Spleen (tissue), 11 donors: ENCODE results near the gene SLC28A1. TPM values are rescaled to one million over a fixed set of nuclear protein-coding genes. Genes with fewer than 3 reads are reported as not detected.

Source experiments
- DNase-seq: peaks from one replicate; pipeline ENCODE4 v3.0.0-alpha.2; 2020
- H3K27ac ChIP-seq, 8 donors: fragments of 200-600 bp; sonication (generic) in 7 of 8; 1 replicate in 4 of 8; 2 replicates in 4 of 8; pipeline versions ENCODE4 v1.5.0 to v1.8.0; 2016 to 2021; ENCODE audit warnings: inconsistent platforms in 4 of 8, mild to moderate bottlenecking in 4 of 8, moderate library complexity in 1 of 8
- H3K27me3 ChIP-seq, 7 donors: fragments of 200-600 bp; sonication (generic) in 6 of 7; replicated peaks in 1 of 7; 1 replicate in 4 of 7; 2 replicates in 3 of 7; pipeline versions ENCODE4 v1.5.0 to v1.8.0; 2016 to 2021; ENCODE audit warnings: inconsistent platforms in 3 of 7, mild to moderate bottlenecking in 1 of 7
- H3K36me3 ChIP-seq, 6 donors: fragments of 200-600 bp; sonication (generic) in 5 of 6; 1 replicate in 4 of 6; 2 replicates in 2 of 6; pipeline versions ENCODE4 v1.5.0 to v1.8.0; 2016 to 2021; ENCODE audit warnings: inconsistent platforms in 2 of 6
- H3K4me1 ChIP-seq, 6 donors: fragments of 200-600 bp; sonication (generic) in 5 of 6; 1 replicate in 3 of 6; 2 replicates in 3 of 6; pipeline versions ENCODE4 v1.5.0 to v1.8.0; 2016 to 2021; ENCODE audit warnings: inconsistent platforms in 3 of 6
- H3K4me3 ChIP-seq, 8 donors: fragments of 200-600 bp; sonication (generic) in 7 of 8; 1 replicate in 4 of 8; 2 replicates in 4 of 8; pipeline versions ENCODE4 v1.5.0 to v1.8.0; 2016 to 2021; ENCODE audit warnings: inconsistent platforms in 4 of 8, mild to moderate bottlenecking in 4 of 8, moderate library complexity in 2 of 8
- H3K9me3 ChIP-seq, 8 donors: fragments of 200-600 bp; sonication (generic) in 7 of 8; 1 replicate in 4 of 8; 2 replicates in 4 of 8; pipeline versions ENCODE4 v1.5.0 to v1.8.0; 2016 to 2021; ENCODE audit warnings: inconsistent platforms in 4 of 8
- POLR2A ChIP-seq, 3 donors: fragments of 450-650 bp; IDR thresholded peaks; one replicate each; pipeline ENCODE4 v1.5.1; 2017; ENCODE audit warnings: antibody characterized with exemption in 3 of 3, mild to moderate bottlenecking in 1 of 3
- POLR2AphosphoS5 ChIP-seq, 3 donors: sonication (generic); formaldehyde crosslinking; IDR thresholded peaks; one replicate each; pipeline ENCODE4 v1.5.1; 2017; ENCODE audit warnings: antibody characterized with exemption in 3 of 3
- WGBS, 5 donors: extraction: QIAGEN DNeasy Blood & Tissue Kit in 3 of 5; methylation state at CpG; one replicate each; pipeline versions ENCODE4 v1.1.5 to v1.1.7; 2013 to 2018; 5-methylcytosine and 5-hydroxymethylcytosine counted together
- intact Hi-C: fragments of 100-400 bp; cut with DNase I; formaldehyde crosslinking; loops from one replicate; pipeline ENCODE4 v1.15.0; 2023; ENCODE audit warnings: low total_unique reads
- polyA plus RNA-seq, 3 donors: library from polyadenylated mRNA; stranded (reverse); fragments of 200-250 nt; gene quantifications; one replicate each; pipeline ENCODE4 v1.2.1, GENCODE V29; 2013
- total RNA-seq, 7 donors: library from RNA; depleted of rRNA in 3 of 7; stranded (reverse); fragments of >200 nt in 3 of 7; fragmentation: NEBNext Ultra II Directional in 4 of 7; extraction: Animal tissue kit (Norgen Biotek cat#: 25700) in 4 of 7; gene quantifications; one replicate each; pipeline versions ENCODE4 v1.1.0 to v1.2.1, GENCODE V29; 2016 to 2021
- TF ChIP-seq, protein P1 (sequence below), 11 experiments: fragments of 200-600 bp in 7 of 11; fragments of 450-650 bp in 4 of 11; sonication (generic) in 4 of 11; IDR thresholded peaks in 8 of 11; conservative IDR thresholded peaks in 3 of 11; 1 replicate in 7 of 11; 2 replicates in 4 of 11; pipeline versions ENCODE4 v1.4.0 to v1.8.0; 2016 to 2021; ENCODE audit warnings: antibody characterized with exemption in 11 of 11, inconsistent platforms in 4 of 11, mild to moderate bottlenecking in 1 of 11
- donor health status: healthy with polysubstance abuse.
- donor health status: DM: no; HTN: no; CAD: no; lungs with moderate emphysema.
- donor health status: DM: no; HTN: no; CAD: no.
- donor health status: Bipolar disorder and iron deficiency.
- donor health status: healthy.
- donor health status: DM: no; HTN: no; CAD: no.
- donor health status: DM: yes; HTN: yes; CAD: no.

The SLC28A1 gene
- total and polyA plus RNA-seq, 10 donors, result 0.10 to 0.29 (median 0.16) TPM; not detected in 7

DNA sequence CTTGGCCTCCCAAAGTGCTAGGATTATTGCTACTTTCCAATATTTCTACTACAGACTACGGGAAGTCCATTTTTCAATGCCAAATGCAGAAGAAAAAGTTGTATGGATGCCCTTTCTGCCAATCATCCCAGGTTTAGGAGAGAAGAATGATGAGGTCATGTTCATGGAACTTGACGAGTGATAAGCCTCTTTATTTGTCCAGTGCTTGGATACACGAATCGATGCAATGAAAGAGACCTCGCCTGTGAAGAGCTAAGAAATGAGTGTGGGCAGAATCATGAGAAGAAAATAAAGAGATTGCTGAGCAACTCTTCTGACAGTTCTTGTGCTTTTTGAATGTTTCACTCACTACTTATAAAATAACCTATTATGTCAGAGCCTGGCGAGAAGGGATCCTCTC, 996 bp upstream of the SLC28A1 start:
- 91 to 95% (median 92%) methylated on average over 6 of the region's 6 CpGs for WGBS, 5 donors
- no peaks in the 10 kb centered on the region for H3K27me3 ChIP-seq
- intact Hi-C loops, result no loop called here
- H3K36me3 ChIP-seq, result no peaks in the 10 kb centered on the region
- H3K4me3 ChIP-seq, result no peak overlapping the region
- H3K27ac ChIP-seq, result no peak overlapping the region
- DNase-seq, result no peak
- TF ChIP-seq POLR2A (IDR thresholded peaks at IDR 0.05), result no peak
- TF ChIP-seq, protein P1, sequence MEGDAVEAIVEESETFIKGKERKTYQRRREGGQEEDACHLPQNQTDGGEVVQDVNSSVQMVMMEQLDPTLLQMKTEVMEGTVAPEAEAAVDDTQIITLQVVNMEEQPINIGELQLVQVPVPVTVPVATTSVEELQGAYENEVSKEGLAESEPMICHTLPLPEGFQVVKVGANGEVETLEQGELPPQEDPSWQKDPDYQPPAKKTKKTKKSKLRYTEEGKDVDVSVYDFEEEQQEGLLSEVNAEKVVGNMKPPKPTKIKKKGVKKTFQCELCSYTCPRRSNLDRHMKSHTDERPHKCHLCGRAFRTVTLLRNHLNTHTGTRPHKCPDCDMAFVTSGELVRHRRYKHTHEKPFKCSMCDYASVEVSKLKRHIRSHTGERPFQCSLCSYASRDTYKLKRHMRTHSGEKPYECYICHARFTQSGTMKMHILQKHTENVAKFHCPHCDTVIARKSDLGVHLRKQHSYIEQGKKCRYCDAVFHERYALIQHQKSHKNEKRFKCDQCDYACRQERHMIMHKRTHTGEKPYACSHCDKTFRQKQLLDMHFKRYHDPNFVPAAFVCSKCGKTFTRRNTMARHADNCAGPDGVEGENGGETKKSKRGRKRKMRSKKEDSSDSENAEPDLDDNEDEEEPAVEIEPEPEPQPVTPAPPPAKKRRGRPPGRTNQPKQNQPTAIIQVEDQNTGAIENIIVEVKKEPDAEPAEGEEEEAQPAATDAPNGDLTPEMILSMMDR (IDR thresholded peaks at IDR 0.05 in 8 of 11, conservative IDR thresholded peaks at IDR 0.05 in 3 of 11), result no peak
- H3K9me3 ChIP-seq, result no peaks in the 10 kb centered on the region
- no peaks in the 10 kb centered on the region for H3K4me1 ChIP-seq

DNA sequence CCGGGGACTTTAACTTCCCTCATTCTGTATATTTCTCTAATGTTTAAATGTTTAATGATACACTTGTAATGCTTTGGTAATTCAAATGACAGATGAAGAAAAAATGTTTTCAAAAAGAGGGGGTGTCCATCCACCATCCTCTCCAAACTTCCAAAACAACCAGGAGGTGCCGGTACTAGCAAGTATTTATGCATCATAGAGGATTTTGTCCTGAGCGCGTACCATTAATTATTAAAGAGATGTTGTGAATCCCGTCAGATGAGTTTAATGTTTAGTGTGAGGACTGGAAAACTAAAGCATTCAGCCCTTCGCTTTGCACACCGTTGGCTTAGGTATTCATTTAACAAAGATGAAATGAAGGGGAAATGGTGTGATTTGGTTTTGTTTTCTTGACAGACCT, 1.3 kb downstream of the SLC28A1 start:
- no peaks in the 10 kb centered on the region for H3K27me3 ChIP-seq
- WGBS, 5 donors, result 89 to 93% (median 91%) methylated on average over 7 of the region's 7 CpGs
- no peak for TF ChIP-seq POLR2AphosphoS5 (IDR thresholded peaks at IDR 0.05)
- TF ChIP-seq, protein P1 (IDR thresholded peaks at IDR 0.05 in 8 of 11, conservative IDR thresholded peaks at IDR 0.05 in 3 of 11), result no peak
- no peak for TF ChIP-seq POLR2A (IDR thresholded peaks at IDR 0.05)
- no peaks in the 10 kb centered on the region for H3K9me3 ChIP-seq
- no peak for DNase-seq
- H3K27ac ChIP-seq, result no peak overlapping the region
- H3K4me1 ChIP-seq, result no peaks in the 10 kb centered on the region
- intact Hi-C loops, result no loop called here
- H3K36me3 ChIP-seq, result no peaks in the 10 kb centered on the region
- no peak overlapping the region for H3K4me3 ChIP-seq

DNA sequence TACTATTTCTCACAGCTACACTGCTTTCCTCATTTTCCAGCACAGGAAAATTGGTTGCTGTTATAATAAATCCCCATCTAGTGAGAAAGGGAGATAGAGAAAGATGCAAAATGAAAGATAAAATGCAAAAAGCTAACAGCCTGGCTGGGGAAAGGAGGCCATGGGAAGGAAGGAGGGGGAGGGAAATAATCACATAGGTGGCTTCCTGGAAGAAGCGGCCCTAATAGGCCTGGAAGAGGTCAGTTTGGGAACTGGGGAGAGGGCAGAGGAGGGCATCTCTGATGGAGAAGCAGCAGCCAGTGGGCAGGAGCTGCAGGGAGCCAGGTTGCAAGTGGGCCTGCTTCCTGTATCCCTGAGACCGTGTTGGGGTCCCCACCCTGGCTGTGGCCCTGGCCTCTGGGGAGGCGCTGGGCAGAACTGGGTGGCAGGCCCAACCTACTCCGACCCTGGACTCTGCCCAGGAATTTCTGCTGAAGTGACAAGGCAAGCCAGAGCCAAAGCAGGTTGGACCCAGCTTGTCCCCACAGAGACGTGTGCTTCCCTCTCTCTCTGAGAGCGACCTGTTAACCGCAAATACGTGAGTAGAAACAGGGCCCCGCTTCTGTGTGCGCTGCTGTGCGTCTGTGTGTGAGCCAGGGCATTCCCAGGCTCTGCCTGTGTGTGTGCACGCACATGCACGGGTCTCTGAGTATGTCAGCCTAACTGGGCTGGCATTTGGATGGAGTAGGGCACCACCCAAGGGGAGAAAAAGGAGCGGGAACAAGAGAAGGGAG, 1.9 kb downstream of the SLC28A1 start:
- DNase-seq, result no peak
- no peaks in the 10 kb centered on the region for H3K9me3 ChIP-seq
- H3K27me3 ChIP-seq, result no peaks in the 10 kb centered on the region
- TF ChIP-seq POLR2A (IDR thresholded peaks at IDR 0.05) (no peak), POLR2AphosphoS5 (IDR thresholded peaks at IDR 0.05) (no peak)
- TF ChIP-seq, protein P1 (IDR thresholded peaks at IDR 0.05 in 8 of 11, conservative IDR thresholded peaks at IDR 0.05 in 3 of 11), result no peak
- intact Hi-C loops, result no loop called here
- WGBS, 5 donors, result 82 to 90% (median 84%) methylated on average over 13 to 14 of the region's 14 CpGs
- H3K27ac ChIP-seq, result no peak overlapping the region
- no peak overlapping the region for H3K4me3 ChIP-seq
- H3K36me3 ChIP-seq, result no peaks in the 10 kb centered on the region
- H3K4me1 ChIP-seq, result no peaks in the 10 kb centered on the region

DNA sequence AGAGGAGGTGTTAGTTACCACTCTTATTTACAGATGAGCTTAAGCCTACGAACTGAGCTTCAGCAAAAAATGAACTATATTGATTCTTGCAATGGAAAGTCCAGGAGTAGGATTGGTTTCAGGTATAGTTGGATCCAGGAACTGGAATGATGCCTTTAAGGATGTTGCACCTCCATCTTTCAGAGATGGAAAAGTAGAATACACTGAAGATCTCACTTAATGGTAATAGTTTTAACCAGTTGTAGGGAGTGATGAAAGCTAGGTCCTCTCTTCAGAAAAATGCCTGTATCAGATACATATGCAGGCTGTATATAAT, 2.5 kb downstream of the SLC28A1 start:
- Histone ChIP-seq H3K4me1 (no peaks in the 10 kb centered on the region), H3K4me3 (no peak overlapping the region), H3K27me3 (no peaks in the 10 kb centered on the region), H3K9me3 (no peaks in the 10 kb centered on the region), H3K36me3 (no peaks in the 10 kb centered on the region), H3K27ac (no peak overlapping the region)
- TF ChIP-seq POLR2AphosphoS5 (IDR thresholded peaks at IDR 0.05), result no peak
- no peak for TF ChIP-seq POLR2A (IDR thresholded peaks at IDR 0.05)
- TF ChIP-seq, protein P1 (IDR thresholded peaks at IDR 0.05 in 8 of 11, conservative IDR thresholded peaks at IDR 0.05 in 3 of 11), result no peak
- DNase-seq, result no peak
- intact Hi-C loops, result no loop called here
- 65 to 80% (median 77%) methylated on average over 1 of the region's 1 CpG for WGBS, 5 donors
